Measurements from ENCODE around the gene CTNND2.

CTNND2 gene

GRCh38 chr5:11397549-11397948, 506.7 kb downstream of the CTNND2 start:
- no peak overlapping the region for H3K9ac ChIP-seq (ENCODE audit: low read length)
- no peak overlapping the region for H4K8ac ChIP-seq (ENCODE audit: low read length)
- H2BK12ac ChIP-seq (ENCODE audit: low read length in 2 of 2), result no peak overlapping the region

GRCh38 chr5:11396917-11397316, 507.3 kb downstream of the CTNND2 start:
- Histone ChIP-seq H3K27me3 (ENCODE audit: control insufficient read depth in 1 of 2, insufficient read depth in 1 of 2, low read length in 2 of 2) (peaks cover 0 to 3% of the 10 kb centered on the region in 2 experiments), H2BK12ac (ENCODE audit: low read length in 2 of 2) (no peak overlapping the region), H2AFZ (ENCODE audit: low read depth, low read length) (no peak overlapping the region), H2BK15ac (ENCODE audit: low read depth, poor library complexity, severe bottlenecking) (no peak overlapping the region), H3K4me3 (ENCODE audit: insufficient read depth in 1 of 2, low read depth in 1 of 2, low read length in 2 of 2) (no peak overlapping the region), H2BK120ac (ENCODE audit: low read depth, low read length) (no peak overlapping the region), H3K9ac (ENCODE audit: low read length) (no peak overlapping the region), H3K23ac (ENCODE audit: low read length in 2 of 2) (no peak overlapping the region), H2BK5ac (ENCODE audit: low read depth, low read length, poor library complexity, severe bottlenecking) (no peak overlapping the region), H3K14ac (ENCODE audit: low read length in 2 of 2) (no peak overlapping the region), H3K27ac (ENCODE audit: low read length, poor library complexity, severe bottlenecking) (no peak overlapping the region), H4K91ac (ENCODE audit: low read length) (no peak overlapping the region), H4K8ac (ENCODE audit: low read length) (no peak overlapping the region), H3K4ac (ENCODE audit: low read depth in 1 of 2, low read length in 2 of 2) (no peak overlapping the region), H3K9me3 (ENCODE audit: control insufficient read depth, low read length) (no peaks in the 10 kb centered on the region), H3K18ac (ENCODE audit: low read depth in 1 of 2, low read length in 2 of 2) (no peak overlapping the region), H2AK5ac (ENCODE audit: low read length, severe bottlenecking) (no peak overlapping the region), H3K4me1 (ENCODE audit: control insufficient read depth, insufficient read depth, low read depth, low read length) (no peaks in the 10 kb centered on the region), H3K79me1 (replicated peaks; ENCODE audit: low read length, poor library complexity, severe bottlenecking) (no peaks in the 10 kb centered on the region), H3K36me3 (ENCODE audit: control insufficient read depth in 1 of 2, insufficient read depth in 2 of 2, low read depth in 1 of 2, low read length in 2 of 2) (no peaks in the 10 kb centered on the region), H3K4me2 (ENCODE audit: low read length, poor library complexity, severe bottlenecking) (no peak overlapping the region)
- no peak for DNase-seq
- WGBS, result 72% methylated on average over 5 of the region's 5 CpGs

More at GRCh38 chr5:11397549-11397948, 506.7 kb downstream of the CTNND2 start:
- Histone ChIP-seq H3K79me1 (replicated peaks; ENCODE audit: low read length, poor library complexity, severe bottlenecking) (no peaks in the 10 kb centered on the region), H3K18ac (ENCODE audit: low read depth in 1 of 2, low read length in 2 of 2) (no peak overlapping the region), H2AK5ac (ENCODE audit: low read length, severe bottlenecking) (no peak overlapping the region), H2BK15ac (ENCODE audit: low read depth, poor library complexity, severe bottlenecking) (no peak overlapping the region), H3K27ac (ENCODE audit: low read length, poor library complexity, severe bottlenecking) (no peak overlapping the region), H3K14ac (ENCODE audit: low read length in 2 of 2) (no peak overlapping the region), H3K4ac (ENCODE audit: low read depth in 1 of 2, low read length in 2 of 2) (no peak overlapping the region), H2BK120ac (ENCODE audit: low read depth, low read length) (no peak overlapping the region), H3K9me3 (ENCODE audit: control insufficient read depth, low read length) (no peaks in the 10 kb centered on the region), H3K4me1 (ENCODE audit: control insufficient read depth, insufficient read depth, low read depth, low read length) (no peaks in the 10 kb centered on the region), H4K91ac (ENCODE audit: low read length) (no peak overlapping the region), H2AFZ (ENCODE audit: low read depth, low read length) (no peak overlapping the region), H2BK5ac (ENCODE audit: low read depth, low read length, poor library complexity, severe bottlenecking) (no peak overlapping the region), H3K4me3 (ENCODE audit: insufficient read depth in 1 of 2, low read depth in 1 of 2, low read length in 2 of 2) (no peak overlapping the region), H3K23ac (ENCODE audit: low read length in 2 of 2) (no peak overlapping the region), H3K4me2 (ENCODE audit: low read length, poor library complexity, severe bottlenecking) (no peak overlapping the region), H3K27me3 (ENCODE audit: control insufficient read depth in 1 of 2, insufficient read depth in 1 of 2, low read length in 2 of 2) (peaks cover 0 to 3% of the 10 kb centered on the region in 2 experiments), H3K36me3 (ENCODE audit: control insufficient read depth in 1 of 2, insufficient read depth in 2 of 2, low read depth in 1 of 2, low read length in 2 of 2) (no peaks in the 10 kb centered on the region)
- WGBS, result 100% methylated on average over 3 of the region's 8 CpGs
- no peak for DNase-seq

GRCh38 chr5:11394933-11395332, 509.3 kb downstream of the CTNND2 start:
- Histone ChIP-seq H3K23ac (ENCODE audit: low read length in 2 of 2) (no peak overlapping the region), H2BK12ac (ENCODE audit: low read length in 2 of 2) (no peak overlapping the region), H4K8ac (ENCODE audit: low read length) (no peak overlapping the region), H3K9ac (ENCODE audit: low read length) (no peak overlapping the region), H3K27me3 (ENCODE audit: control insufficient read depth in 1 of 2, insufficient read depth in 1 of 2, low read length in 2 of 2) (no peaks in the 10 kb centered on the region), H2BK5ac (ENCODE audit: low read depth, low read length, poor library complexity, severe bottlenecking) (no peak overlapping the region), H3K79me1 (replicated peaks; ENCODE audit: low read length, poor library complexity, severe bottlenecking) (no peaks in the 10 kb centered on the region), H4K91ac (ENCODE audit: low read length) (no peak overlapping the region), H3K4me2 (ENCODE audit: low read length, poor library complexity, severe bottlenecking) (no peak overlapping the region), H3K9me3 (ENCODE audit: control insufficient read depth, low read length) (no peaks in the 10 kb centered on the region), H2AK5ac (ENCODE audit: low read length, severe bottlenecking) (no peak overlapping the region), H3K18ac (ENCODE audit: low read depth in 1 of 2, low read length in 2 of 2) (no peak overlapping the region), H3K36me3 (ENCODE audit: control insufficient read depth in 1 of 2, insufficient read depth in 2 of 2, low read depth in 1 of 2, low read length in 2 of 2) (no peaks in the 10 kb centered on the region), H3K27ac (ENCODE audit: low read length, poor library complexity, severe bottlenecking) (no peak overlapping the region), H2BK120ac (ENCODE audit: low read depth, low read length) (no peak overlapping the region), H3K14ac (ENCODE audit: low read length in 2 of 2) (no peak overlapping the region), H2BK15ac (ENCODE audit: low read depth, poor library complexity, severe bottlenecking) (no peak overlapping the region), H3K4me1 (ENCODE audit: control insufficient read depth, insufficient read depth, low read depth, low read length) (no peaks in the 10 kb centered on the region), H3K4me3 (ENCODE audit: insufficient read depth in 1 of 2, low read depth in 1 of 2, low read length in 2 of 2) (no peak overlapping the region), H3K4ac (ENCODE audit: low read depth in 1 of 2, low read length in 2 of 2) (no peak overlapping the region), H2AFZ (ENCODE audit: low read depth, low read length) (no peak overlapping the region)
- no peak for DNase-seq
- WGBS, result 72% methylated on average over 4 of the region's 5 CpGs

GRCh38 chr5:11390291-11390767, 513.9 kb downstream of the CTNND2 start:
- Histone ChIP-seq H2AFZ (ENCODE audit: low read depth, low read length) (no peak overlapping the region), H3K27ac (ENCODE audit: low read length, poor library complexity, severe bottlenecking) (no peak overlapping the region), H3K4ac (ENCODE audit: low read depth in 1 of 2, low read length in 2 of 2) (no peak overlapping the region), H3K23ac (ENCODE audit: low read length in 2 of 2) (no peak overlapping the region), H3K14ac (ENCODE audit: low read length in 2 of 2) (no peak overlapping the region), H2BK120ac (ENCODE audit: low read depth, low read length) (no peak overlapping the region), H2BK15ac (ENCODE audit: low read depth, poor library complexity, severe bottlenecking) (no peak overlapping the region), H4K91ac (ENCODE audit: low read length) (no peak overlapping the region), H3K27me3 (ENCODE audit: control insufficient read depth in 1 of 2, insufficient read depth in 1 of 2, low read length in 2 of 2) (peaks cover 14 to 21% of the 10 kb centered on the region in 2 experiments), H3K9ac (ENCODE audit: low read length) (no peak overlapping the region), H2AK5ac (ENCODE audit: low read length, severe bottlenecking) (no peak overlapping the region), H3K36me3 (ENCODE audit: control insufficient read depth in 1 of 2, insufficient read depth in 2 of 2, low read depth in 1 of 2, low read length in 2 of 2) (no peaks in the 10 kb centered on the region), H3K4me2 (ENCODE audit: low read length, poor library complexity, severe bottlenecking) (no peak overlapping the region), H3K18ac (ENCODE audit: low read depth in 1 of 2, low read length in 2 of 2) (no peak overlapping the region), H3K4me1 (ENCODE audit: control insufficient read depth, insufficient read depth, low read depth, low read length) (no peaks in the 10 kb centered on the region), H3K79me1 (replicated peaks; ENCODE audit: low read length, poor library complexity, severe bottlenecking) (no peaks in the 10 kb centered on the region), H3K4me3 (ENCODE audit: insufficient read depth in 1 of 2, low read depth in 1 of 2, low read length in 2 of 2) (no peak overlapping the region), H4K8ac (ENCODE audit: low read length) (no peak overlapping the region), H2BK5ac (ENCODE audit: low read depth, low read length, poor library complexity, severe bottlenecking) (no peak overlapping the region), H3K9me3 (ENCODE audit: control insufficient read depth, low read length) (no peaks in the 10 kb centered on the region), H2BK12ac (ENCODE audit: low read length in 2 of 2) (no peak overlapping the region)
- WGBS, result 47% methylated on average over 6 of the region's 6 CpGs
- no peak for DNase-seq
